Upper lobe of left lung (tissue), 6 donors: ENCODE results near the gene ESRRG. TPM values are rescaled to one million over a fixed set of nuclear protein-coding genes. Genes with fewer than 3 reads are reported as not detected.

Experiments used
- ATAC-seq, 2 donors: fragments of 200-7000 bp; cut with Tn5 transposase; one replicate each; pipeline ENCODE4 v1.9.1; 2022; ENCODE audit warnings: mild to moderate bottlenecking in 2 of 2, moderate library complexity in 2 of 2; ENCODE audit not compliant: low FRiP score in 2 of 2
- DNase-seq, 2 donors: peaks; one replicate each; pipeline ENCODE4 v3.0.0-alpha.2; 2019 to 2020
- H3K27ac ChIP-seq, 4 donors: fragments of 200-600 bp; sonication (generic); one replicate each; pipeline ENCODE4 v1.5.1; 2016 to 2019
- H3K27me3 ChIP-seq, 4 donors: fragments of 200-600 bp; sonication (generic); one replicate each; pipeline ENCODE4 v1.5.1; 2017 to 2019
- H3K36me3 ChIP-seq, 4 donors: fragments of 200-600 bp; sonication (generic); one replicate each; pipeline ENCODE4 v1.5.1; 2016 to 2019
- H3K4me1 ChIP-seq, 4 donors: fragments of 200-600 bp; sonication (generic); one replicate each; pipeline ENCODE4 v1.5.1; 2018 to 2019
- H3K4me3 ChIP-seq, 4 donors: fragments of 200-600 bp; sonication (generic); one replicate each; pipeline ENCODE4 v1.5.1; 2017 to 2019; ENCODE audit warnings: mild to moderate bottlenecking in 2 of 4, moderate library complexity in 1 of 4
- H3K9me3 ChIP-seq, 4 donors: fragments of 200-600 bp; sonication (generic); one replicate each; pipeline ENCODE4 v1.5.1; 2018 to 2019
- CTCF ChIP-seq, 6 experiments: fragments of 450-650 bp in 4 of 6; fragments of 200-600 bp in 2 of 6; sonication (generic) in 2 of 6; IDR thresholded peaks; one replicate each; pipeline ENCODE4 v1.5.1; 2016 to 2019; ENCODE audit warnings: antibody characterized with exemption in 6 of 6
- EP300 ChIP-seq, 4 donors: sonication (generic); formaldehyde crosslinking; IDR thresholded peaks; one replicate each; pipeline ENCODE4 v1.5.1; 2017; ENCODE audit warnings: antibody characterized with exemption in 4 of 4, control low read depth in 2 of 4
- POLR2A ChIP-seq, 4 donors: fragments of 450-650 bp; IDR thresholded peaks; one replicate each; pipeline ENCODE4 v1.5.1; 2016 to 2017; ENCODE audit warnings: antibody characterized with exemption in 4 of 4, mild to moderate bottlenecking in 2 of 4
- POLR2AphosphoS5 ChIP-seq, 2 donors: sonication (generic); formaldehyde crosslinking; IDR thresholded peaks; one replicate each; pipeline ENCODE4 v1.5.1; 2017; ENCODE audit warnings: antibody characterized with exemption in 2 of 2
- WGBS, 2 donors: methylation state at CpG; one replicate each; pipeline ENCODE4 v1.1.5; 2017 to 2018; 5-methylcytosine and 5-hydroxymethylcytosine counted together
- total RNA-seq, 6 donors: library from RNA; depleted of rRNA in 4 of 6; stranded (reverse); fragments of >200 nt in 4 of 6; gene quantifications; one replicate each; pipeline versions ENCODE4 v1.1.0 to v1.2.1, GENCODE V29; 2016 to 2021
- donor health status: DM: no; HTN: no; CAD: no; lungs with moderate emphysema.
- donor health status: DM: no; HTN: yes; CAD: no; lungs with severe emphysema.

Gene ESRRG
- total RNA-seq, 6 donors from 2014 or later = 0.23 to 3.2 (median 0.95) TPM

DNA sequence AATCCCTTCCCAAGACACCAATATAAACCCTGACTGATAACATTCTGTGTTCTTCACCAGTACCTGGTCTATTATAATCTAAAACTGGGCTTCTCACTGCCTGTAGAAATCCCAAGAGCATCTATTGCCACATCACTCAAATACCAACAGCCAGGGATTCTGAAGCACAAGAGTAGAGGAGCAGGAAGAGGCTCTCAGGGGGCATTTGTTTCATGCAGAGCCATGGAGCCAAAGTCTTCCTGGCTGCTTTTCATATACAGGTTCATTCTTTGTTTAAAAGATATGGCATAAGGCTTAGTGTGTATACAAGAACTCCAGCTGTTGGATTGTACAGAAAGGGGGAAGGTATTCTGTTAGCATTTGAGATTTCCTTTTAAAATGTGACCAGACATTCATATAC, 261.8 kb downstream of the ESRRG start:
- DNase-seq = no peak
- ATAC-seq = no peak
- no peak overlapping the region for H3K27ac ChIP-seq
- no peak overlapping the region for H3K4me3 ChIP-seq
- TF ChIP-seq POLR2A (IDR thresholded peaks at IDR 0.05) = no peak
- no peak for TF ChIP-seq EP300 (IDR thresholded peaks at IDR 0.05)
- TF ChIP-seq POLR2AphosphoS5 (IDR thresholded peaks at IDR 0.05) = no peak
- no peak for TF ChIP-seq CTCF (IDR thresholded peaks at IDR 0.05)
- H3K36me3 ChIP-seq = no peaks in the 10 kb centered on the region
- no peaks in the 10 kb centered on the region for H3K4me1 ChIP-seq
- H3K27me3 ChIP-seq = no peaks in the 10 kb centered on the region
- no peaks in the 10 kb centered on the region for H3K9me3 ChIP-seq

- Histone ChIP-seq H3K36me3 (no peaks in the 10 kb centered on the region), H3K9me3 (no peaks in the 10 kb centered on the region), H3K27ac (no peak overlapping the region), H3K27me3 (no peaks in the 10 kb centered on the region), H3K4me1 (no peaks in the 10 kb centered on the region), H3K4me3 (no peak overlapping the region)
- 83 to 84% methylated on average over 3 of the region's 3 CpGs for WGBS, 2 donors
- DNase-seq (no peak), ATAC-seq (no peak)
- no peak for TF ChIP-seq POLR2AphosphoS5 (IDR thresholded peaks at IDR 0.05)
- TF ChIP-seq CTCF (IDR thresholded peaks at IDR 0.05) = no peak
- TF ChIP-seq POLR2A (IDR thresholded peaks at IDR 0.05) = no peak
- TF ChIP-seq EP300 (IDR thresholded peaks at IDR 0.05) = no peak
These were observed 263.5 kb downstream of the ESRRG start for GRCh38 chr1:216459651-216460207.

DNA sequence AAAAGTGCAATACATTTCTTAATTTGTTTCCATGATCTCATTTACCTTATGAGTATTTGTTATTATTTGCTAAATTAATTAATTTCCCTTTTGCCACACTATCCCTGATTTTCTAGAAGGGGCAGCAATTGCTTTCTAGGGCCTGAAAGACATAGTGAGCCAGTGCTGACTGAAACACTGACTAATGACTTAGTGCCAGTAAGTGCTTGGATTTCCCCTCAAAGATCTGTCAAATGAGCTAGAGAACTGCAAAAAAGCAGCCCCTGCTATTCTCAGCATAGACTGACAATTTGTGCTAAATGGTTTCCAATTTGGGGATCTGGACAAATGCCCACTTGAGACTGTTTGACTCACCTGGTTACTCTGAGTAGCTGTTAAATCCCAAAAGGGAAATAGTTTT, 264.4 kb downstream of the ESRRG start:
- no peaks in the 10 kb centered on the region for H3K4me1 ChIP-seq
- H3K27ac ChIP-seq = no peak overlapping the region
- no peak overlapping the region for H3K4me3 ChIP-seq
- ATAC-seq (no peak), DNase-seq (no peak)
- H3K9me3 ChIP-seq = no peaks in the 10 kb centered on the region
- H3K36me3 ChIP-seq = no peaks in the 10 kb centered on the region
- H3K27me3 ChIP-seq = no peaks in the 10 kb centered on the region
- TF ChIP-seq POLR2AphosphoS5 (IDR thresholded peaks at IDR 0.05) (no peak), EP300 (IDR thresholded peaks at IDR 0.05) (no peak), POLR2A (IDR thresholded peaks at IDR 0.05) (no peak), CTCF (IDR thresholded peaks at IDR 0.05) (no peak)

- ATAC-seq (no peak), DNase-seq (no peak)
- no peak overlapping the region for H3K27ac ChIP-seq
- no peaks in the 10 kb centered on the region for H3K27me3 ChIP-seq
- H3K9me3 ChIP-seq = no peaks in the 10 kb centered on the region
- H3K4me1 ChIP-seq = no peaks in the 10 kb centered on the region
- H3K4me3 ChIP-seq = no peak overlapping the region
- H3K36me3 ChIP-seq = no peaks in the 10 kb centered on the region
- TF ChIP-seq POLR2AphosphoS5 (IDR thresholded peaks at IDR 0.05) (no peak), CTCF (IDR thresholded peaks at IDR 0.05) (no peak), EP300 (IDR thresholded peaks at IDR 0.05) (no peak), POLR2A (IDR thresholded peaks at IDR 0.05) (no peak)
These were observed 265.9 kb downstream of the ESRRG start for GRCh38 chr1:216457356-216457755.

DNA sequence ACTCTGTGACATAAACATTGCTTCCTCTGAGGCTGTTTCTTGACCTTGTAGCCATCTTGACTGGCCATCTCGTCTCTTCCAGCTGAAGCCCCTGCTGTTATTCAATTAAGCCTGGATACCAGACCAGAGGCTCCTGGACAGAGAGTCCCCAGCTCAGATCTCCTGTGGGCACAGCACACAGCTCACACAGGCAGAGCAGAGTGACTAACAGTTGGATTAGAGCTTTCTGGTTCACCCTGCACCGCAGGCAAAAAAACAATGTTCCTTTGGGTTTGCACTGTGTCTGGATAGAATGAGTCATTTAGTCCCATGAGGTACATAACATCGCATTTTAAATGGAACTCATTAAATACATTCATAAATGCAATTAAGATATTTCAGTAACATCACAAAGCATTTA, 266.5 kb downstream of the ESRRG start:
- WGBS, 2 donors = 82 to 86% methylated on average over 3 of the region's 3 CpGs
- H3K27me3 ChIP-seq = no peaks in the 10 kb centered on the region
- DNase-seq (no peak), ATAC-seq (no peak)
- TF ChIP-seq CTCF (IDR thresholded peaks at IDR 0.05) (no peak), POLR2AphosphoS5 (IDR thresholded peaks at IDR 0.05) (no peak), POLR2A (IDR thresholded peaks at IDR 0.05) (no peak)
- no peaks in the 10 kb centered on the region for H3K4me1 ChIP-seq
- H3K36me3 ChIP-seq = no peaks in the 10 kb centered on the region
- H3K27ac ChIP-seq = no peak overlapping the region
- no peak overlapping the region for H3K4me3 ChIP-seq
- no peaks in the 10 kb centered on the region for H3K9me3 ChIP-seq
